GM23248 (cell line): ENCODE results near the gene KAT5. TPM values are rescaled to one million over a fixed set of nuclear protein-coding genes. Genes with fewer than 3 reads are reported as not detected.
A peak's percentile ranks its signal among the peaks of the same experiment; 100 is the strongest.

Experiments
- DNase-seq: peaks from one replicate; pipeline ENCODE4 v3.0.0-alpha.2; 2015
- H2AFZ ChIP-seq: fragments of 200-600 bp; sonication (generic); 2 replicates; pipeline ENCODE4 v1.6.1; 2016; ENCODE audit warnings: antibody characterized with exemption
- H3F3A ChIP-seq: fragments of 200-600 bp; sonication (generic); 2 replicates; pipeline ENCODE4 v1.6.1; 2016; ENCODE audit warnings: mild to moderate bottlenecking, antibody characterized with exemption, mixed run types; ENCODE audit not compliant: insufficient read depth
- H3K27ac ChIP-seq: fragments of 200-600 bp; sonication (generic); 2 replicates; pipeline ENCODE4 v1.5.1; 2016; ENCODE audit warnings: mild to moderate bottlenecking
- H3K27me3 ChIP-seq: fragments of 200-600 bp; sonication (generic); replicated peaks from 2 replicates; pipeline ENCODE4 v1.6.1; 2016; ENCODE audit warnings: mild to moderate bottlenecking; ENCODE audit not compliant: insufficient read depth
- H3K36me3 ChIP-seq: fragments of 200-600 bp; sonication (generic); 2 replicates; pipeline ENCODE4 v1.6.1; 2016; ENCODE audit warnings: low read depth, mild to moderate bottlenecking
- H3K4me1 ChIP-seq: fragments of 200-600 bp; sonication (generic); 2 replicates; pipeline ENCODE4 v1.6.1; 2016; ENCODE audit warnings: mild to moderate bottlenecking; ENCODE audit not compliant: insufficient read depth
- H3K4me2 ChIP-seq: fragments of 200-600 bp; sonication (generic); one replicate; pipeline ENCODE4 v1.6.1; 2016; ENCODE audit warnings: mild to moderate bottlenecking; ENCODE audit not compliant: unreplicated experiment
- H3K4me3 ChIP-seq: fragments of 200-600 bp; sonication (generic); 2 replicates; pipeline ENCODE4 v1.5.1; 2016; ENCODE audit warnings: mild to moderate bottlenecking
- H3K79me2 ChIP-seq: fragments of 200-600 bp; sonication (generic); 2 replicates; pipeline ENCODE4 v1.6.1; 2016; ENCODE audit warnings: mild to moderate bottlenecking; ENCODE audit not compliant: insufficient read depth
- H3K9ac ChIP-seq: fragments of 200-600 bp; sonication (generic); 2 replicates; pipeline ENCODE4 v1.6.1; 2016; ENCODE audit warnings: mild to moderate bottlenecking
- H3K9me2 ChIP-seq: fragments of 200-600 bp; sonication (generic); 2 replicates; pipeline ENCODE4 v1.6.1; 2016; ENCODE audit warnings: mixed run types, mild to moderate bottlenecking, moderate library complexity; ENCODE audit not compliant: insufficient read depth
- H3K9me3 ChIP-seq: fragments of 200-600 bp; sonication (generic); one replicate; pipeline ENCODE4 v1.6.1; 2017; ENCODE audit warnings: low read depth
- H4K20me1 ChIP-seq: fragments of 200-600 bp; sonication (generic); 2 replicates; pipeline ENCODE4 v1.6.0; 2016; ENCODE audit not compliant: insufficient read depth
- EZH2 ChIP-seq: fragments of 200-600 bp; sonication (generic); IDR thresholded peaks from 2 replicates; pipeline ENCODE4 v1.6.1; 2018; ENCODE audit warnings: antibody characterized with exemption, mild to moderate bottlenecking; ENCODE audit not compliant: insufficient read depth, poor library complexity, severe bottlenecking
- EZH2phosphoT487 ChIP-seq: fragments of 200-600 bp; sonication (generic); IDR thresholded peaks from 2 replicates; pipeline ENCODE4 v1.6.1; 2018; ENCODE audit warnings: antibody characterized with exemption, moderate library complexity, mild to moderate bottlenecking, low read depth; ENCODE audit not compliant: insufficient read depth
- WGBS, 2 experiments: methylation state at CpG; one replicate each; pipeline ENCODE4 v1.1.6; 2015 to 2017; ENCODE audit warnings: low lambda C conversion rate in 2 of 2, low coverage in 1 of 2; ENCODE audit errors: missing lambda C conversion rate in 2 of 2; 5-methylcytosine and 5-hydroxymethylcytosine counted together
- in situ Hi-C: fragments of 300-500 bp; cut with MboI; formaldehyde crosslinking; loops from 2 replicates; pipeline ENCODE4 v1.15.0; 2020
- polyA plus RNA-seq: library from polyadenylated mRNA; unstranded; fragments of >200 nt; fragmentation: Nextera tagmentation; extraction: Ambion mirVana; gene quantifications from 2 replicates; pipeline ENCODE4 v1.2.1, GENCODE V29; 2016
- total RNA-seq: library from RNA; depleted of rRNA; stranded (reverse); fragments of >200 nt; shearing (Covaris generic); gene quantifications from 2 replicates; pipeline ENCODE4 v1.2.3, GENCODE V29; 2014

The KAT5 gene
- total and polyA plus RNA-seq, 2 experiments from 2014 or later, result 29.5 to 36.6 TPM

DNA sequence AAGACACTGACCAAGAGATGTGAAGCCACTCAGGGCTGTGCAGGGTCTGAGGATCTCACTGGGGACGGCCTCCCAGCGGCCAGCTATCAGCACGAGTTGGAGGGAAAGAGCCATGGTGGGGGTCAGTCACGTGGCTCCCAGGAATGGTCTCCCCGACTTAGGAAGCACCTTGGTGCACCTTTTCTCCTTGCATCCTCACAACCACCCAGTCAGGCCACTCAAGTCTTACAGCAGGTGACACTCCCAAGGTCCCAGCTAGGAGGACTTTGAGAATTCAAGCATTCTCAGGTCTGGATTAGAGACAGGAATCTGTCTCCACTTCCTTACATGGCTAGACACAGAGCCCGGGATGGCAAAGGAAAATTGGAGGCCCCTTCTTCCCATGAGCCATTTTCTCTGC lies 5.9 kb downstream of the KAT5 start:
- peaks cover 19% of the 10 kb centered on the region for H3K36me3 ChIP-seq
- no peaks in the 10 kb centered on the region for H3K9me2 ChIP-seq
- H3K27ac ChIP-seq, result no peak overlapping the region
- H3F3A ChIP-seq, result peaks cover 16% of the 10 kb centered on the region; the same call in 1 of the 2 replicates
- WGBS, 2 experiments, result 87 to 92% methylated on average over 6 of the region's 6 CpGs
- peak overlapping the region; percentile 83; the same call in 1 of the 2 replicates for H3K9ac ChIP-seq
- H2AFZ ChIP-seq, result no peak overlapping the region
- H3K4me1 ChIP-seq, result peaks cover 14% of the 10 kb centered on the region
- H3K79me2 ChIP-seq, result peaks cover 71% of the 10 kb centered on the region
- H4K20me1 ChIP-seq, result no peaks in the 10 kb centered on the region
- H3K4me3 ChIP-seq, result no peak overlapping the region
- in situ Hi-C loops, result no loop called here
- TF ChIP-seq EZH2phosphoT487, result no peak
- no peak for TF ChIP-seq EZH2
- no peak overlapping the region for H3K4me2 ChIP-seq
- no peaks in the 10 kb centered on the region for H3K27me3 ChIP-seq
- H3K9me3 ChIP-seq, result no peaks in the 10 kb centered on the region
- DNase-seq, result no peak

DNA sequence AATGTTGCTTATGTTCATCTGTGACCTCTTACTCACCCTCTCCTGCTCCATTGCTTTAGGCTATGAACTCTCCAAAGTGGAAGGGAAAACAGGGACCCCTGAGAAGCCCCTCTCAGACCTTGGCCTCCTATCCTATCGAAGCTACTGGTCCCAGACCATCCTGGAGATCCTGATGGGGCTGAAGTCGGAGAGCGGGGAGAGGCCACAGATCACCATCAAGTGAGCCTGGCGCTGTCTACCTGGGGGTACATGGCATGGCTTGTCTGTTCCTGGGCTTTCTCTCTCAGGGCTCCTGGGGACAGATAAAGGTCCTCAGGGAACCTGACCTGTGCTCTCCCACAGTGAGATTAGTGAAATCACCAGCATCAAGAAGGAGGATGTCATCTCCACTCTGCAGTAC lies 6.5 kb downstream of the KAT5 start:
- Histone ChIP-seq H3K36me3 (peaks cover 19% of the 10 kb centered on the region), H3K27me3 (no peaks in the 10 kb centered on the region), H3K79me2 (peaks cover 65% of the 10 kb centered on the region), H3F3A (peaks cover 16% of the 10 kb centered on the region; the same call in 1 of the 2 replicates), H3K9me2 (no peaks in the 10 kb centered on the region), H2AFZ (no peak overlapping the region), H3K27ac (no peak overlapping the region), H3K4me3 (no peak overlapping the region), H3K9ac (peak overlapping the region; percentile 83), H3K4me2 (no peak overlapping the region), H3K4me1 (peaks cover 14% of the 10 kb centered on the region), H4K20me1 (no peaks in the 10 kb centered on the region), H3K9me3 (no peaks in the 10 kb centered on the region)
- WGBS, 2 experiments, result 93% methylated on average over 4 of the region's 4 CpGs
- TF ChIP-seq EZH2, result no peak
- no peak for TF ChIP-seq EZH2phosphoT487
- in situ Hi-C loops, result no loop called here
- no peak for DNase-seq

DNA sequence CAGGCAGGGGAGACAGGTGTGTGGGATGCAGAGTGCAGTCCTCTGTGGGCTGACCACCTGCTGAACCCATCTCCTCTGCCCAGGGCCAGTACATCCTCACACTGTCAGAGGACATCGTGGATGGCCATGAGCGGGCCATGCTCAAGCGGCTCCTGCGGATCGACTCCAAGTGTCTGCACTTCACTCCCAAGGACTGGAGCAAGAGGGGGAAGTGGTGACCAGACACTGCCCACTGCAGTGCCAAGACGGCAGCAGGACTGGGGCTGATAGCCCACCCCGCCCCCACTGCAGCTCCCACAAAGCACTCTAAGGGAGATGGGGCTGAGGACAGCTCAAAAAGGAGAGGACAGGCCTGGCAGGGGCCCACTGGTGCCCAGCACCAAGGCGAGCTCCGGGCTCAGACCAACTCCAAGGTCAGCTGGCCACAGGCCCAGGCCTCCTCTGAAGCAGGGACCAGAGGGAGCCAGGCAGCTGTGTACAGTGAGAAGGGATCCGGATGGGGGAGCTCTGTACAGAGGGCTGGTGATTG lies 7.0 kb downstream of the KAT5 start:
- 81 to 82% methylated on average over 10 of the region's 10 CpGs for WGBS, 2 experiments
- no peaks in the 10 kb centered on the region for H3K9me3 ChIP-seq
- in situ Hi-C loops, result no loop called here

DNA sequence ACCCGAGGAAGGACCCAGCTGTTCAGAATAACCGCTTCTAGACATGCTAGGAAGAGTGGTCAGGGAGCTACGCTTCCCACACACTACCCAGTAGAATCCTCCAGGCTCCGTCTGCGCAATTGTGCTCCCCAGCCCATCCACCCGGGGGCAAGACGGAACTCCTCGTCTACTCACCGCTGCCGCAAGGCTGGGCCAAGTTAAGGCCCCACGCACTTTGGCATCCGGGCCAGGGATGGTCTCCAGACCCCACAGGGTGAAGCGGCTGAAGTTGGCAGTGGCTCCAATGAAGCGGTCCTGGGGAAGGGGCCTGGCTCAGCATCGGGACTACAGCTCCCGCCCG lies 7.8 kb downstream of the KAT5 start:
- no peaks in the 10 kb centered on the region for H4K20me1 ChIP-seq
- peak overlapping the region; percentile 62 for H3K27ac ChIP-seq
- peaks cover 52% of the 10 kb centered on the region for H3K79me2 ChIP-seq
- H3K36me3 ChIP-seq, result peaks cover 16% of the 10 kb centered on the region
- 1% methylated on average over 14 to 17 of the region's 17 CpGs for WGBS, 2 experiments
- no peaks in the 10 kb centered on the region for H3K9me2 ChIP-seq
- no peaks in the 10 kb centered on the region for H3K9me3 ChIP-seq
- peak overlapping the region; percentile 61 for H2AFZ ChIP-seq
- H3K4me2 ChIP-seq, result peak overlapping the region; percentile 97
- no peaks in the 10 kb centered on the region for H3K27me3 ChIP-seq
- peak; percentile 79 for DNase-seq
- H3K4me3 ChIP-seq, result peak overlapping the region; percentile 80
- H3K9ac ChIP-seq, result peak overlapping the region; percentile 83
- H3F3A ChIP-seq, result peaks cover 16% of the 10 kb centered on the region; the same call in 1 of the 2 replicates
- peaks cover 14% of the 10 kb centered on the region for H3K4me1 ChIP-seq
- in situ Hi-C loops, result no loop called here
- TF ChIP-seq EZH2, result no peak
- no peak for TF ChIP-seq EZH2phosphoT487

More for the DNA sequence above, 7.0 kb downstream of the KAT5 start:
- TF ChIP-seq EZH2 (no peak), EZH2phosphoT487 (no peak)
- Histone ChIP-seq H2AFZ (no peak overlapping the region), H3K4me3 (peak overlapping the region; percentile 80), H3K4me2 (peak overlapping the region; percentile 97), H3F3A (peaks cover 16% of the 10 kb centered on the region; the same call in 1 of the 2 replicates), H3K27ac (peak overlapping the region; percentile 62; the same call in 1 of the 2 replicates), H3K79me2 (peaks cover 60% of the 10 kb centered on the region), H3K27me3 (no peaks in the 10 kb centered on the region), H3K9ac (peak overlapping the region; percentile 83), H4K20me1 (no peaks in the 10 kb centered on the region), H3K36me3 (peaks cover 19% of the 10 kb centered on the region), H3K4me1 (peaks cover 14% of the 10 kb centered on the region), H3K9me2 (no peaks in the 10 kb centered on the region)
- peak; percentile 48 for DNase-seq
